Esophagus mucosa (tissue), 1 donor: ENCODE measurements around the gene CADPS2. TPM values are rescaled to one million over a fixed set of nuclear protein-coding genes. Genes with fewer than 3 reads are reported as not detected.

ENCODE experiments used
- ATAC-seq: fragments of 200-7000 bp; cut with Tn5 transposase; one replicate; pipeline ENCODE4 v1.9.1; 2020
- total RNA-seq: library from RNA; stranded (reverse); gene quantifications from one replicate; pipeline ENCODE4 v1.2.4, GENCODE V29; 2023
- donor health status: DM: yes; HTN: yes; CAD: no.

The CADPS2 gene
- total RNA-seq, 1 donor from 2014 or later: 2.4 TPM

DNA sequence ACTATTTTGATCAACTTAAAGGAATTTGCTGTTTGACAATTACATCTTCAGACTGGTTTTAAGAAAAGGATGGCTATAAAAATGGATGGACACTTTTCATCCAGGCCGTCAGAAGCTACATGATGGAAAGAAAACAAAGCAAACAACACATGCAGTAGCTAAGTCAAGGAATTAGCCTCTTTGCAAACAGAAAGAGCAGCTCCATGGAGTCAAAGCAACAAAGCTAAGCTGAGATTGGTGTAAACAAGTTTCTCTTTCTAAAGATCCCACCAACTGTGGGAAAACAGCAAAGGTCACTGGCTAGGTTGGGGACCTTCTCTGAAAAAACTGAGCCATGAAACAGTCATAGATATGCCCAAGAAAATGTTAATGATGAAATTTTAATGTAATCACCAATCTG, 286.2 kb downstream of the CADPS2 start:
- no peak for ATAC-seq

DNA sequence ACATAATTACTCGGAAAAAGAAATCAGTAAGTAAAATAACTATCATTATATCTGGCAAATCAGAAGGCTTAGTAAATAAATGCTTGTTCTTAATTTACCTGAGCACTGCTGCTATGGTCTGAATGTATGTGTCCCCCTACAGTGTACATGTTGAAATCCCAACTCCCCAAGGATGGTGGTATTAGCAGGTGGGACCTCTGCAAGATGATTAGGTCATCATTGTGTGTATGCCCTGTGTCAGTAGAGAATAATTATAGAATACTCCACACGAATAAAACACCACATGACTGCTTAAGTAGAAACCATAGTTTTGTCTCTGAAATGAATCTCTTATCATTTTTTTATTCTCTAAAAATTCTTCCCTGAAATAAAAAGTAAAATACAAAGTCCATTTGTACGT, 289.0 kb downstream of the CADPS2 start:
- ATAC-seq: no peak

DNA sequence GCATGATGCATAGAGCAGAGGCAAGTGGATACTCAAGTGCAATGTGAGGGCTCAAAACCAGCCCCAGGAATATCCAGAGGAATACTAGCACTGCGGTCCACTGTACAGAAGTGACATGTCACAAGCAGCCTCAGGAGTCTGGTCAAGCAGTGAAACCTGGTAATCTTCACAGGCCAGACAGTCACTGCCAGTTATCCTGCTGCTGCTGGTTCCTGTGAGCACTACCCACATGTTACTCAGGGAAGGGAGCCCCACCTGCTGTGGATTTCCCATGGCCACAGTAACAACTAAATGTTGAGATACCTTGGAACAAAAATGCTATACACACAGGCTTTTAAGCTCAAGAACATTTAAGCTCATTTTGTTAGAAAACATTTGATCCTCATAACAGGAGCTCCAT, 290.4 kb downstream of the CADPS2 start:
- no peak for ATAC-seq

DNA sequence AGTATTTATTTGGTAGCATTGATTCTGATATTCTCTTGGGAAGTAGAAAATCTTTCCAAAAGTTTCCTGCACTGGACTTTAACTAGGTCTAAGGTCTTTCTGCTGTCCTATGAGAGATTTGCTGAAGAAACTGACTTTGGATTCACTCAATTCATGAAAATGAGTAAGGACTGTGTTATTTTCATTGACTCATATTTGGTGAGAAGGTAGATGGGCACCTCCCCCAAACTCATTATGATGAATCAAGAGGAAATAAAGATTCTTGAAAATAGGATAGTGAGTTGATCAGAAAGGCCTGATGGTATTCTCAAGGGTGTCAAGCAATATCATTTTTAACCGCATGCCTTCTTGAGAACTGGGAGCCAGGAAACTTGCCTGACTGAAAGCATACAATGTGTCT, 297.6 kb downstream of the CADPS2 start:
- no peak for ATAC-seq

DNA sequence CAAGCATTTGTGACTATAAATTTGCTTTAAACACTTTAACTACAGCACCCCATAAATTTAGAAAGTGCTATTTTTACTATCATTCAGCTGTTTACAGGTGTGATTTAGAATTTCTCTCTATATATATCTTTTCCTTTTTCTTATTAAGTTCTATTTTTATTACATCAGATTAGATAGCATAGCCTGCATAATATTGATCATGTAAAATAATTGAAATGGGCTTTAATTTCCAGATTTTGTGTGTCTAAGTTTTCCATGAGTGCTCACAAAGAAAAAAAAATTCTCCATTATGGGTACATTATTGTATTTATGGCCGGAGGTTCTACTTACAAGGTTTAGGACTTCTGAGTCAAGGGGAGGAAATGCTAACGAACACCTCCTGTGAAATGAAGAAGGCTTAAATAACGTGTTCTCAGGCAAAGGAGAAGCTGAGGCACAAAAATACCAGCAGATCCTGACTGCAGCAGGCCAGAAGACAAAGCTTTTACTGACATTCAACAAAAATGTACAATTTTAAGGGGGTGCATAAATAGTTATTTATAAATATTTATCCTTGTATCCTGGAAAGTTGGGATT, 301.5 kb downstream of the CADPS2 start:
- ATAC-seq: no peak

DNA sequence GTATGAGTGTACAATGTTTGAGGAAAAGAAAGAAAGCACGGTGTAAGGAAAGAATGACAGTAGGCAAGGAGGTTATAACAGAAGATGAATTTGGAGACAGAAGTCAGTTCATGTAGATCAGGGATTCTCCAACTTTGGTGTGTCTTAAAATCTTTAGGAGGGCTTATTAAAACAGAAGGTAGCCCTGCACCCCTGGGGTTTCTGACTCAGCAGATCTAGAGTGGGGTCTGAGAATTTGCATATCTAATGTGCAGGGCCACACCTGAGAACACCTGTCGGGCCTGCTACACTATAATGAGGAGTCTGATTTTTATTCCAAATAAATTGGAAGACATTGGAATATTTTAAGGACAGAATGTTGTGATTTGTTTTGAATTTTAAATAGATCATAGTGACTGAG, 307.9 kb downstream of the CADPS2 start:
- no peak for ATAC-seq

DNA sequence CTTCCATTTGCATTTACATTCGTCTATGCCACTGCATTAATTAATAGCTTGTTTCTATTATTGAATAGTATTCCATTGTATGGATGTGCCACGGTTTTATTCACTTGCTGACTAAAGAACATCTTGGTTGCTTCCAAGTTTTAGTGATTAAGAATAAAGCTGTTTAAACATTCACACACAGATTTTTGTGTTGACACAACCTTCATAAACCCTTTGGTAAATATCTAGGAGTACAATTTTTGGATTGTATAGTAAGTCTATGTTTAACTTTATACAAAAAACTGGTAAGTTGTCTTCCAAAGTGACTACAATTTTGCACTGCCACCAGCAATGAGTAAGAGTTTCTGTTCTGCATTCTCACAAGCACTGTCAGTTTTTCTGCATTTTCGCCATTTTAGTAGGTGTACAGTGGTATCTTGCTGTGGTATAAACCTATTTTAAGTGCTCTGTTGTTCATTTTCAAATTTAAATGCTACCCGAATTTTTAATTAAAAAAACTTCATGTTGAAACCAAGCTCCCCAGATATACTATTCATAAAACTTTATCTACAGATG, 308.7 kb downstream of the CADPS2 start:
- no peak for ATAC-seq

DNA sequence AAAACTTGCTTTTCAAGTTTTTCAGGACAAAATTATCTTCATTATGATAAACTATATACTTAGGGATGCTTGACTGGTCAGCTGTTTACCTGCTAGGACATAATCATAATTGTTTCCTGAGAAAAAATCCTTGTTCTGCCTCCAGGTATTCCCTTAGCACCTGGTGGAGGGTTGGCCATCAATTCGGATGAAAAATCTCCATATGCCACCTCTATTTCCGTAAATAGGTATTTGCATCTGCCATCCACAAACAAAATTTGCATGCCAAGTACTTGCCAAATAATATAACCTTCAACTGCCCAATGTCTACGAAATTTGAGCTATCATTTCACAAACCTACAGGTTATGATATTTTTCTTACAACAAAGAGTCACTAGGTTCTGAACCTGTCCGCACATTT, 313.6 kb downstream of the CADPS2 start:
- no peak for ATAC-seq

DNA sequence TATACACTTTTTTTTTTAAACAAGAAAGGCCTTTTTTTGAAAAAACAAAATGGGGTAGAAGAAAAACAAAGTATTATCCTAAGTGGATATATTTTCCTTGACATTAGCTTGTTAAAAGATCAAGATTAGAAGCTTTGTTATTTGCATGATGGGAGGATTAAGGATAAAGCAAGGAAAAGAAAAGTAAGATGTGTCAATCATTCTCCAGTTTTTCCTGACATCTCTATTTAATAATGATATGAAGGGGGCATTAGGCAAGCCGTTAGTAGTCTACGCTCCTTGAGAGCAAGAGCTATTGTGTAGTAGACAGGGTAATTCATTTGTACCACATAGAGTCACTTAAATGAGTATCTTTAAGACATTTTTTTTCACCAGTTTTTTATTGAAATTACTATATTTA, 324.9 kb downstream of the CADPS2 start:
- no peak for ATAC-seq

DNA sequence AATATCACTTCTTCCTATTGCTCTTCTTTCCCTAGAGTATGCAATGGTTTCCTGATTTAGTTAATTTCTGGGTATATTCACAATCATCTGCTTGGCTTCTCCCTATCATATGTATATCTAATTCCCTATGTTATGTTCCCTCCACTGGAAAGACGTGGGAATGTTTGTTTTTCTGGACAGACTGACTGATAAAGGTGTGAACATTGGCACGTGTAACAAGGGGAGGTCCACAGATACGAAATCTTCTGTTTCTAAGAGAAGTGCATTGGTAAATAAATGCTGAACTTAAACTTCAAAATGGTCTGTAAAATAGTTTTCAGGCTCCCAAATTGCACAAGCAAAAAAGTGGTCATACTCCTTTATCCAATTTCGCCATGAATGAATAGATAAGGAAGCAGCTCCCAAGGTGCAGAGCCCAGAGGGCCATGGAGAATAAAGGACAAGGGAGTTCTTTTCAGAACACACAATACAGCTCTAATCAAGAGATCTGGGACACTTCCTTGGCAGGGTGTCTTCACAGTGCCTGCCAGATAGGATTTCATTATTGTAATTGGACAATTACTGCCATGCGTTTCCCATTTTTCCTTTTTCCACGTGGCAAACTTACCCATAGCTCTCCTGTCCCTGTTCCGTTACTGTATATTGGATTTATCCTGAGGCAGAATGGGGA, 329.3 kb downstream of the CADPS2 start:
- ATAC-seq: no peak

DNA sequence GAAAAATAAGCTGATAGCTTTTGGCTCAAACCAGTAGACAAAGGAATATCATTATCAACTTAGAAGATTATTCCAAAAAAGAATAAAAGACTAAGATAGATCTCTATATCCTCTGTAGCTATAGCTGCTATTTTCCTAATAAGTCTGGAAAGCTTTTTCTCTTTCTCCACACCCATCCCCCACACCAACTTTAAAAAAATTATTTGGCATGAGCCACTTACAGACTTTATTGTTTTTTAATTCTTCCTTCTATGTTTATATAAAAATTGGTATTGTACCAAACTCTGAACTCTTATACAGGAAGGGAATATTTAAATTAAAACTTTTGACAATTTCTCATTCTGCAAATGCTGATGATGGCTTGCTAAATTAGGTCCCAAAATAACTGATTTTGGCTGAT, 330.0 kb downstream of the CADPS2 start:
- no peak for ATAC-seq

DNA sequence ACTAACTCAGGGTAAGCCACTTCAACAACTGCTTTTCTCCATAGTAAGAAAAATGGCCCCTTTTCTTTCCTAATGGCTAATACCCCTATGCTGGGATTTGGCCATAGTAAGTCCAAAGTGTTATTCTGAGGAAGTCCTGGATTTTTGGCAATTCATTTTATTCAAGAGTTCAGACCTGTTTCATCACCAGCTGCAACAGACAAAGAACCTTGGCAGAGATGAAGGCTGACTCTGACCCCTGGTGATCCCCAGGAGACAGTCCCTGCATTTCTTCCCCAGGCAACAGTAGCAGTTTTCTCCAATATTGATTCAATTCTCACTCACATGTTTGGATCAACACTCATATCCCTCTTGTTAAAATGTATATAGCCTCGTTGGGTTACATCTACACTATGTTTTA, 332.5 kb downstream of the CADPS2 start:
- ATAC-seq: no peak

DNA sequence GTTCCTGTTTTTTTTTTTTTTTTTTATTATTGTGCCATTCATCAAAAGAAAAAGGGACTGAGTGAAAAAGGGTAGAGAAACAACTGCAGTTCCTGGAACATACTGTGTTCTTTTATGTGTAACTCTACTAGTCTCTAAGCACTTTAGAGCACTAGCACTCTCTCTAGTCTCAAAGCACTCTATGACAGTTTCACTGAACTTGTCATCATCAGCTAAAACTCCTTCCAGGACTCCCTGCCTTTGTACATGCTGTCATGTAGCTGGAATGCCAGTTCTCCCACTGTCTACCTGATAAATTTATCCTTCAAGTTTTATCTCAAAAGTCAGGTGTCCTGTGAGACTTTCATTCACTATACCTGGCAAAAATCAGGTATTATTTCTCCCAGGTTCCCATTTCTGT, 333.5 kb downstream of the CADPS2 start:
- no peak for ATAC-seq

DNA sequence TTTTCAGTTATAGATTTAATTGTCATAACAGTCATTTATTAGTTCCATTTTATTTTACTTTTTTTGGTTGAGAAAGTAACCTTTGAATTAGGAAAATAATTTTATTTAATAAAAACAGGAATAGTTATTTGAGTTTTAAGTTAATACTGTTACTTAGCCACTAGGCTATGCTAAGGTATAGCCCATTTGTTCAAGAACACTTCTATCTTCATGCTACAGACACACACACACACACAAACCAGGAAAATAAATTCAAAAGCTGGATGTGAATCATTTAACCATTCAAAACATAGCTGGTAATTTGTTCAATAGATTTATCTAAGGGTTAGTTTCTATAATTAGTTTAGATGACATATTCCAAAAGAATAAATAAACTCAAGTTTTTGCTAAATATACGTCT, 335.7 kb downstream of the CADPS2 start:
- ATAC-seq: no peak

DNA sequence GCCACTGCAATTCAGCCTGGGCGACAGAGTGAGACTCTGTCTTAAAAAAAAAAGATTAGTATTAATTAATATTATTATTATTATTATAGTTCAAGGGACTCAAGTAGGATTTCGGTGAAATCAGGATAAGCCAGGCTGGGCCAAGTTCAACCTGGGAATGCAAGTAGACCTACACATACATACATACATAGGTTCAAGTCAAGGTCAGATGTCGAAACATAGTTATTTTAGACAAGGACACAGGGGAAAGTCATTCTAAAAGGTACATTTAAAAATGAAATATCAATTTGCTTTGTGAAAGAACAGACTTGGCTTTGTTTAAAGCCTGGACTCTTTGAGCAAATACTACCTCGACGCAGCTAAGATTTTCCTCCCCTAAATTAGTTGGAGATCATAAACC, 336.7 kb downstream of the CADPS2 start:
- no peak for ATAC-seq

DNA sequence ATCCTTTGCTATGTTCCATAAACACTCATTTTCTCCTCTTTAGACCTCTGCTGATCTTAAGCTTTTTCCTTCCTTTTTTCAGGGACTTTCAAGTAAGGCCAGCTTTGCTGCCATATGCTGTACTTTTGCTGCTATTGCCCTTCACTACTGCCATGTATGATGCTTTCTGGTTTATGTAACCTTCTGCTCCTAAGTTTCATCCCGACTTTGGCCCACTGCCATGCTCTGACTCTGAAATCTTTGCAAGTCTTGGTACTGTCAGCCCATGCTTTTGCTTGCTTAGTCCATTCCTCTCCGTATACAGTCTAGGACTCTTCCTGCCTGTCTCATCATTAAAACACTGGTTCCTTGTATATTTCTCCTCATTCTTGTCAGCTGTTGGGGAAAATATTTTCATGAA, 339.8 kb downstream of the CADPS2 start:
- no peak for ATAC-seq

DNA sequence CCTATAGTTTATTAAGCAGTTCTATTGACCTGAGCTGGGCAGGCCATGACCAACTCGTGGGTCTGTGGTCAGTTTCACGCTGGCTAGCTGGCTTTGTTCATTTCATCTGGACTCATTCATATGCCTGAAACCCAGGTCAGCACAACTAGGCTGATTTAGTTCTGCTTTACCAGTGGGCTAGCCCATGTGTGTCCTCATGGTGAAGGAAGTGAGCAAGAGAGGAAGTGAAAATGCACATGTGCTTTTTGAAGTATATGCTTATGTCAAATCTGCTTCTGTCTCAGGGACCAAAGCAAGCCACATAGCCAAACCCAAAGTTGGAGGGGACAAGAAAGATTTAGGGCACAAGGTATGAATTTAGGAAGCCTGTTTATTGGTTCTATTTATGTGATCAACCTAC, 341.8 kb downstream of the CADPS2 start:
- no peak for ATAC-seq

DNA sequence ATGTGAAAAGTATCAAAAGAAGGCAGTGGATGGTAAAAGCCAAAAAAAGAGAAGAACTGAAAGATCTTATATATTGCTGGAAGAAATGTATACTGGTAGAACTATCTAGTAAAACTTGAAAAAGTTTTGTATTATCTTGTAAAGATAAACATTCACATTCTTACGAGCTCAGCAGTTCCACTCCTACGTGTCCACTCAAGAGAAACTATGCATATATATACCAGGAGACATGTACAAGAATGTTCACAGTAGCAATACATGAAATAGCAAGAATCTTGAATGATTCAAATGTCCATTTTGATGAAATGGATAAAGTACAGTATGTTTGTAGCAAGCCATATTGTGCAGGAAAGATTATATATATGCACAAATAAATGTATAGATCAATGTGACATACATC, 342.4 kb downstream of the CADPS2 start:
- no peak for ATAC-seq

DNA sequence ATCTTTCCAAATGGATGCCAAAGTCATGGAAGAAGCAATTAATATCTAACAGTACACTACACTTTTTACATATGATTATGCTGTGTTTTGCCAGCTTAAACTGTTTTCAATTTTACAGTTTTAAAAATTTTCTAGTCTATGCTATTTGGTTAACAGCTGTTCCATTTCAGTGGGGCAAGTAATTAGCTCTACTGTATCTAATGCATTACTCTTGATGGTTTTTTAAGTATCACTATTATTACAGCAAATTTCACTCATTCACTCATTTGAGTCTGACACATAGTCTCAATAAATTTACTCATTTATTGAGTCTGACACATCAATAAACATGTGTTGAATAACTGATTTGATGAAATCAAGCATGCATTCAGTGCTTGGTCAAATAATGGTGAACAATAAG, 343.1 kb downstream of the CADPS2 start:
- ATAC-seq: no peak

DNA sequence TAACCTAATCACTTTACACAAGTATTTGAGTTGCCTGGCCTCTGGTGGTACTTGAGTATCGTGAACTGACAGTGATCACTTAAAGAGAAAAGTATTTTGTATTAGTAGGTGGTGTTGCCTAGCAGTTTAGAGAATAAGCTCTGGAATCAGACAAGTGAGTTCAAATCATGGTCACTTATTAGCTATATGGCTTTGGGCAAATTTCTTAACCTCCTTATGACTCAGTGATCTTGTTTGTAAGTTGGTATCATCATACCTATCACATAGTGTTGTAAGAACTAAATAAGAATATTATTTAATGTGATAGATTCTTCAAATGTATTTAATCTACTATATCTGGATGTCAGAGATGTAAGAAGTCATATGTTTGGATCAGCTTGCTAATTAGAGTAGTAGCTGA, 351.2 kb downstream of the CADPS2 start:
- ATAC-seq: no peak

DNA sequence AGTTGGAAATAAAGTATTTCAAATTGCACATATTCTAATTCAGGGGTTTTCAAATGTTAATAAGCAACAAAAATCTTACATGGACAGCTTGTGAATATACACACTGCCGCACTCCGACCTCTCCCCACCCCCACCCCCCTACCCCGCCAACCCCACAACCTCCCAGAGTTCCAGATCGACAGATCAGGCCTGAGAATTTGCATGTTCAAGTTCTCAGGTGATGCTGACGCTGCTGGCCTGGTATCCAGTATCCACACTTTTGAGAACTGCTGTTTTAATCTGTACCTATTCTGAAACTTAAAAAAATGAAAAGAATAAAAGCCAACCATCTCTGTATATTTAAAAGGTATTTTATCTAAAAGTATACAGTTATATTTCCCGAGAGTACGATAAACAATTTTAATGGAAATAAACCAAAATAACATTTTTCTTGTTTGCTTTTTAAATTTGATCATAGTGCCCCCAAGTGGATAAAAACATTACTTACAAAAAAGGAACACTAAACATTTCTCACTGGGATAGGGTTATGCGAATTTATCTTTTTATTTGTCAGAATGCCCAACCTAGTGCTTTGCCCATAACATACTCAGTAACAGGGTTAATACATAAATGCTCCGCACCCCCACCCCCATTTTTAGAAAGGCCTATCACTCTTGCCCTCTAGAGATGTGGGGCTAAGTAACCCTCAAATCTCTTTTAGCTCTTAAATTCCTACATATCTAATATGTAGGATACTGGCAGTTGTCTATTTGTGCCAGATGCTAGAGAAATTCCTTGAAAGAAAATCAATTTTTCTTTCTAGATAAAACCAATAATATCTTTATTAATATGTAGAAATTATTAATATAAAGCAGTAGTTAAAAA, 353.6 kb downstream of the CADPS2 start:
- no peak for ATAC-seq

DNA sequence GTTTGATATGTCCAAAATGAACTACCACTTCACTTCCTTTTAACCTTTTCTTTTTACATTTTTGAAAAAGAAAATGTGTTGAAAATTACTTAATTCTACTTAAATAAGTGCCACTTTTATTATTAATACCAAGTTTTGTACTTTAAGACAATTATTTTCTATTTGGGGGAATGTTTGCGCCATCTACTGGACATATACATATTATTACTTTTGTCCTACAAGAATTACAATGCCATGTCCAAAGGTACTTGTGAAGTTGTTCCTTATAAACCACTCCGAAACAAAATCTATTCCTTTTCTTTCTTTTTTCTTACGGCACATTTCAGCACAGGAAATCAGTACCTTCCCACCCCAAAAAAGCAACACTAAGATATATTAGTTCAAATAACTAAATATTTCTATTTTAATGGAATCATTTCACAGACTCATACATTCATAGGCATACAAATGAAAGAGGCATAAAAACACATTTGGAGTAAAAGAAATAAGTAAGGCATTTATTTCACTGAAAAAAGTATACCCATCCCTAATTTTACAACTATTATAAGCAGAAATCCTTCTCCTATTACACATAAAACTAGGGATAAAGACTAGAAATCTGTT, 357.3 kb downstream of the CADPS2 start:
- ATAC-seq: no peak

DNA sequence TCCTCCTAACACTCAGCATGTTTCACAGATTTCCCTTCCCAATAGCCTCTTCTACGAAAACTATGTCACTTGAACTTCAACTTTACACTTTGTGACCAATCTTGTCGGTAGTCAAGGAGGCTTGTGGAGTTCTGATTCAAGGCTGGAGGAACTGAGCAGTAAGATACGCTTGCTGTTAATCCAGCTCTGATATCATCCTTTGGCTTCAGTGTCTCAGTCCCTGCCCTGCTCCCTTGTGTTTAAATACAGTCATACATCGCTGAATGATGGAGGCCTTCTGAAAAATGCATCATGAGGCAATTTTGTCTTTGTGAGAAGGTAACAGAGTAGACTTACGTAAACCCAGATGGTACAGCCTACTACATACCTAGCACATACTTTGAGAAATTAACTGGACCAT, 360.9 kb downstream of the CADPS2 start:
- no peak for ATAC-seq
